Fibroblast of lung (primary cell): ENCODE data around the gene POLN. TPM values are rescaled to one million over a fixed set of nuclear protein-coding genes. Genes with fewer than 3 reads are reported as not detected.

Source experiments
- DNase-seq, 2 donors: peaks; one replicate each; pipeline versions ENCODE4 v3.0.0 to v3.0.0-alpha.2; 2010; ENCODE audit warnings: low read depth in 2 of 2
- H2AFZ ChIP-seq: 2 replicates; pipeline ENCODE4 v1.5.1; 2012; ENCODE audit warnings: low read length, control low read depth, inconsistent platforms
- H3K27ac ChIP-seq: 2 replicates; pipeline ENCODE4 v1.5.1; 2011; ENCODE audit warnings: low read length, control low read depth; ENCODE audit not compliant: insufficient read depth
- H3K27me3 ChIP-seq: 2 replicates; pipeline ENCODE4 v1.5.1; 2011; ENCODE audit warnings: mild to moderate bottlenecking, low read length; ENCODE audit not compliant: control insufficient read depth, insufficient read depth
- H3K36me3 ChIP-seq: 2 replicates; pipeline ENCODE4 v1.5.1; 2011; ENCODE audit warnings: low read length; ENCODE audit not compliant: control insufficient read depth, insufficient read depth
- H3K4me1 ChIP-seq: 2 replicates; pipeline ENCODE4 v1.5.1; 2011; ENCODE audit warnings: low read length; ENCODE audit not compliant: control insufficient read depth, insufficient read depth; ENCODE audit errors: extremely low read depth
- H3K4me2 ChIP-seq: 2 replicates; pipeline ENCODE4 v1.5.1; 2011; ENCODE audit warnings: low read length, control low read depth; ENCODE audit not compliant: insufficient read depth; ENCODE audit errors: extremely low read depth
- H3K4me3 ChIP-seq, 4 experiments: fragments of 200-600 bp in 1 of 4; sonication (generic) in 1 of 4; replicated peaks in 1 of 4; 2 replicates each; pipeline ENCODE4 v1.5.1; 2011 to 2016; ENCODE audit warnings: low read length in 4 of 4, low read depth in 3 of 4, mild to moderate bottlenecking in 3 of 4, control low read depth in 2 of 4, inconsistent platforms in 1 of 4, mixed read lengths in 1 of 4; ENCODE audit not compliant: insufficient read depth in 1 of 4; ENCODE audit errors: control extremely low read depth in 1 of 4
- H3K79me2 ChIP-seq: 2 replicates; pipeline ENCODE4 v1.5.1; 2012; ENCODE audit warnings: mild to moderate bottlenecking, low read length, inconsistent platforms; ENCODE audit not compliant: control insufficient read depth, insufficient read depth
- H3K9ac ChIP-seq: 2 replicates; pipeline ENCODE4 v1.5.1; 2011; ENCODE audit warnings: mild to moderate bottlenecking, low read length, control low read depth; ENCODE audit not compliant: insufficient read depth
- H3K9me3 ChIP-seq: 2 replicates; pipeline ENCODE4 v1.5.1; 2012; ENCODE audit warnings: low read depth, low read length; ENCODE audit not compliant: control insufficient read depth, insufficient read depth
- H4K20me1 ChIP-seq: 2 replicates; pipeline ENCODE4 v1.5.1; 2011; ENCODE audit warnings: low read length; ENCODE audit not compliant: control insufficient read depth, insufficient read depth; ENCODE audit errors: extremely low read depth
- CTCF ChIP-seq, 2 donors: IDR thresholded peaks in 1 of 2; conservative IDR thresholded peaks in 1 of 2; 1 replicate in 1 of 2; 2 replicates in 1 of 2; pipeline ENCODE4 v1.5.1; 2011 to 2012; ENCODE audit warnings: low read length in 2 of 2, control low read depth in 1 of 2, inconsistent platforms in 1 of 2, low read depth in 1 of 2, mild to moderate bottlenecking in 1 of 2
- EZH2 ChIP-seq: IDR thresholded peaks from 2 replicates; pipeline ENCODE4 v1.5.1; 2012; ENCODE audit warnings: low read length, control low read depth, mild to moderate bottlenecking; ENCODE audit errors: missing control alignments
- polyA plus RNA-seq, 2 donors: library from polyadenylated mRNA; depleted of rRNA in 1 of 2; stranded (reverse) in 1 of 2; unstranded in 1 of 2; fragments of >200 nt; gene quantifications; 2 replicates each; pipeline ENCODE4 v1.2.1, GENCODE V29; 2011 to 2012; ENCODE audit warnings: missing spikeins in 1 of 2
- total RNA-seq: library from RNA; depleted of rRNA; stranded (reverse); fragments of >200 nt; gene quantifications from 2 replicates; pipeline ENCODE4 v1.2.1, GENCODE V29; 2014

The POLN gene
- total and polyA plus RNA-seq, 2 donors (not counting 1 experiment from before 2014, with no cell fraction given): 0.58 to 5.6 TPM

GRCh38 chr4:2065106-2065930 is 176.6 kb downstream of the POLN start:
- Histone ChIP-seq H3K4me3 (no peak overlapping the region), H3K9me3 (no peaks in the 10 kb centered on the region), H3K36me3 (no peaks in the 10 kb centered on the region), H3K27ac (no peak overlapping the region), H3K4me2 (no peak overlapping the region), H4K20me1 (no peaks in the 10 kb centered on the region), H3K27me3 (peaks cover 4% of the 10 kb centered on the region), H3K9ac (no peak overlapping the region), H2AFZ (no peak overlapping the region), H3K79me2 (no peaks in the 10 kb centered on the region), H3K4me1 (no peaks in the 10 kb centered on the region)
- TF ChIP-seq CTCF (conservative IDR thresholded peaks at IDR 0.05 in 1 of 2, IDR thresholded peaks at IDR 0.05 in 1 of 2; ENCODE audit: low read depth in 1 of 2, low read length in 2 of 2) (no peak), EZH2 (no peak)
- DNase-seq: no peak

GRCh38 chr4:2064276-2064991 is 177.5 kb downstream of the POLN start:
- no peak for TF ChIP-seq EZH2
- TF ChIP-seq CTCF (conservative IDR thresholded peaks at IDR 0.05 in 1 of 2, IDR thresholded peaks at IDR 0.05 in 1 of 2; ENCODE audit: low read depth in 1 of 2, low read length in 2 of 2): no peak
- no peaks in the 10 kb centered on the region for H3K36me3 ChIP-seq
- no peaks in the 10 kb centered on the region for H3K79me2 ChIP-seq
- no peak for DNase-seq
- H3K27ac ChIP-seq: no peak overlapping the region
- H2AFZ ChIP-seq: no peak overlapping the region
- H3K9me3 ChIP-seq: no peaks in the 10 kb centered on the region
- H4K20me1 ChIP-seq: no peaks in the 10 kb centered on the region
- peaks cover 7% of the 10 kb centered on the region for H3K27me3 ChIP-seq
- no peaks in the 10 kb centered on the region for H3K4me1 ChIP-seq
- H3K4me3 ChIP-seq: no peak overlapping the region
- no peak overlapping the region for H3K4me2 ChIP-seq
- H3K9ac ChIP-seq: no peak overlapping the region

- Histone ChIP-seq H3K4me3 (no peak overlapping the region), H3K4me2 (no peak overlapping the region), H4K20me1 (no peaks in the 10 kb centered on the region), H3K9ac (no peak overlapping the region), H3K4me1 (no peaks in the 10 kb centered on the region), H3K27me3 (peaks cover 7% of the 10 kb centered on the region), H3K36me3 (no peaks in the 10 kb centered on the region), H3K79me2 (no peaks in the 10 kb centered on the region), H3K27ac (no peak overlapping the region), H3K9me3 (no peaks in the 10 kb centered on the region), H2AFZ (no peak overlapping the region)
- no peak for TF ChIP-seq CTCF (conservative IDR thresholded peaks at IDR 0.05 in 1 of 2, IDR thresholded peaks at IDR 0.05 in 1 of 2; ENCODE audit: low read depth in 1 of 2, low read length in 2 of 2)
- TF ChIP-seq EZH2: no peak
- DNase-seq: no peak
Observed at GRCh38 chr4:2063557-2064275, 178.2 kb downstream of the POLN start.
